Activated naive CD4-positive, alpha-beta T cell treated with anti-CD3 and anti-CD28 coated beads, Interleukin-2, amount 50 U/mL, for 72 hours (primary cell): ENCODE measurements around the gene CARNS1. TPM values are rescaled to one million over a fixed set of nuclear protein-coding genes. Genes with fewer than 3 reads are reported as not detected.
A peak's percentile ranks its signal among the peaks of the same experiment; 100 is the strongest.

Experiments used
- ATAC-seq, 2 donors: fragments of 150-1000 bp; cut with Tn5 transposase; 2 replicates each; pipeline ENCODE4 v1.10.0; 2021; ENCODE audit warnings: mild to moderate bottlenecking in 2 of 2, moderate library complexity in 2 of 2
- DNase-seq, 2 donors: peaks; one replicate each; pipeline ENCODE4 v3.0.0; 2021 to 2022; ENCODE audit warnings: low spot score in 2 of 2
- H3K27ac Mint-ChIP-seq, 2 donors: one replicate each; pipeline ENCODE4 v1.8.0; 2022; ENCODE audit warnings: mild to moderate bottlenecking in 2 of 2, mixed read lengths in 2 of 2
- H3K36me3 Mint-ChIP-seq, 2 donors: one replicate each; pipeline ENCODE4 v1.8.0; 2022; ENCODE audit warnings: mixed read lengths in 2 of 2
- H3K9me3 Mint-ChIP-seq, 2 donors: one replicate each; pipeline ENCODE4 v1.8.0; 2022; ENCODE audit warnings: mixed read lengths in 2 of 2
- total RNA-seq, 2 donors: library from RNA; stranded (reverse); gene quantifications; one replicate each; pipeline ENCODE4 v1.2.3, GENCODE V29; 2022

CARNS1 gene, protein sequence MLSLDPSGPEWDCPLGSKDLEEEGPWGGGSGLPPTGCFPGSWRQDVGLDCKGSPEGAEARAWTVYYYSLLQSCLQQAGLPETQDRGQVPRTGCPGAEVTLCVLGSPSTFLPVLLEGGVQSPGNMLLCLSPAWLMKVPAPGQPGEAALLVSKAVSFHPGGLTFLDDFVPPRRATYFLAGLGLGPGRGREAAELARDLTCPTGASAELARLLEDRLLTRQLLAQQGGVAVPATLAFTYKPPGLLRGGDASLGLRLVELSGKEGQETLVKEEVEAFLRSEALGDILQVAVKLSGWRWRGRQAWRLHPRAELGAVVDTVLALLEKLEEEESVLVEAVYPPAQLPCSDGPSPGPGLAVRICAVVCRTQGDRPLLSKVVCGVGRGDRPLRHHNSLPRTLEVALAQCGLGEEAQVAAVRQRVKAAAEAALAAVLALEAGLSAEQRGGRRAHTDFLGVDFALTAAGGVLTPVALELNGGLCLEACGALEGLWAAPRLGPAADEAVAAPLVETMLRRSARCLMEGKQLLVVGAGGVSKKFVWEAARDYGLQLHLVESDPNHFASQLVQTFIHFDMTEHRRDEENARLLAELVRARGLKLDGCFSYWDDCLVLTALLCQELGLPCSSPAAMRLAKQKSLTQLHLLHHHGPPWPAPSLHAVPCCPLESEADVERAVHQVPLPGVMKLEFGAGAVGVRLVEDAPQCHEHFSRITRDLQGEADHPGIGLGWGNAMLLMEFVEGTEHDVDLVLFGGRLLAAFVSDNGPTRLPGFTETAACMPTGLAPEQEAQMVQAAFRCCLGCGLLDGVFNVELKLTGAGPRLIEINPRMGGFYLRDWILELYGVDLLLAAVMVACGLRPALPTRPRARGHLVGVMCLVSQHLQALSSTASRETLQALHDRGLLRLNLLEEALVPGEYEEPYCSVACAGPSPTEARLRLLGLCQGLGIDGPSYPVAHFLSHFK
- total RNA-seq, result 1 to 10 TPM; 1.4 to 4.5 TPM

DNA sequence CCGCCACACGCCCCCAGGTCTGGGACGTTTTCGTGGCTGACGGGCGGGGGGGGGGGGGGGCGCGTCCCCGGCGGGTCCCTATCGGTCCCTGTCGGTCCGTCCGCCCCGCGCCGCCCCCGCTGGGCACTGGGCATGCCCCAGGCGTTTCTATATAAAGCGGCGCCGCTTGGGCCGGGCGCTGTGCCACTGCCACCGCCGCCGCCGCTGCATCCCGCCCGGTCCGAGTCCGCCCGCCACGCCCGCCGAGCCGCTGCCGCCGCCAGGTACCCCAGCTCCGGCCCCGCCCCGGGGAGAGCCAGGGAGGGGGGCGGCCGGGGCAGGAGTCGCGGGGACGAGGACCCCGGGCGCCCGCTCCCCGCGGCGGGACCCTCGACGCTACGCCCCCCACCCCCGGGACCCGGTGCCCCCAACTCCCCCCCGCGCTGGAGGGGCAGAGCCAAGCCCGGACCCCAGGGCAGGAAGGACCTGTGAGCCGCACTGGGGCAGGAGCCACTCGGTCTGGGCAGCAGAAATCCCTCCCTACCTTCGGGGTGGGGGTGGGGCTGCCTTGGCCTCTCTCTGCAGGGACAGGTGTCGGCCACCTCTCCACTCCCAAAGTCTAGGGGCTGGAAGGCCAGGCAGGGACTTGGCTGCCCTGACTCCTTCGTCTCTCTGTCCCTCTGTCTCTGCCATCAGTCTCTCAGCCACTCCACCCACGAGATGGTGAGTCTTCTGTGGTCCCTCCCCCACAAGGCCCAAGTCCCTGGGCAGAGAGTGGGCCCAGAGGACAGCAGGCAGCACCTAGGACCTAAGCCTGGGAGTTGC is at the start of gene CARNS1:
TSS of gene CARNS1 (plus strand) at position 178 of the 804 bp plus-strand sequence. CDS start at position 700, 522 bp downstream.
- Mint-ChIP-seq H3K9me3 (no peaks in the 10 kb centered on the region), H3K36me3 (no peaks in the 10 kb centered on the region), H3K27ac (peak within 1 kb of the TSS; percentile 40 to 53)
- DNase-seq (peak in 1 of 2 donors; percentile 26), ATAC-seq (peak in 1 of 2 donors; percentile 9)

DNA sequence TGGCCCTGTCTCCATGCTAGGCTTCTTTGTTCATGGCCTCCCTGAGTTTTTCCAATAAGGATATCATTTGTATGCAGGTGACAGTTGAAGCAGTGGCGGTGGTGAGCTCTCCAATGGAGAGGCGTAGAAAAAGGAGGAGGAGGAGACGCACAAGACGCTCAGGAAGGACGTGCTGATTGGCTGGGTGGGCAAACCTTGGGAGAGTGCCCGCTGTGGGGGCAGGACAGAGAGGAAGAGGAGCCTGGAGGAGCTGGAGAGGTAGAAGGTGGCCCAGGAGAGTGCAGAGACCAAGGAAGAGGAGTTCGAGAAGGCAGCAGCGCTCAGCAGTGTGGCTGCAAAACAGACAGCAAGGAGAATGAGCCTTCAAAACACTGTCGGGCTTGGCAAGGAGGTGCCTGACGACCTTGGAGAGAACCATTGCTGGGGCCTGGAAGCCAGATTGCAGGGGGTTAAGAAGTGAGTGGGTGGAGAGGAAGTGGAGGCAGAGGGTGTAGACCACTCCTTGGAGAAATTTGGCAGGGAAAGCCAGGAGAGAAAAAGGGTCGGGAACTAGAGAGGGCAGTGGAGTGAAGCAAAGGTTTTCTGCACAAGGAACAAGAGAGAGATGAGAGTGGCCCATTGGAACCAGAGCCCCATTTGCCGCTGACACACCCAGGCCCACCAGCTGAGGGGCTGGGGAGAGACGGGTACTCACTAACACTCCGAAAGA is 49.6 kb upstream of the CARNS1 start:
- no peak for ATAC-seq
- Mint-ChIP-seq H3K9me3 (no peaks in the 10 kb centered on the region), H3K27ac (no peak overlapping the region), H3K36me3 (no peaks in the 10 kb centered on the region)
- DNase-seq, result no peak

DNA sequence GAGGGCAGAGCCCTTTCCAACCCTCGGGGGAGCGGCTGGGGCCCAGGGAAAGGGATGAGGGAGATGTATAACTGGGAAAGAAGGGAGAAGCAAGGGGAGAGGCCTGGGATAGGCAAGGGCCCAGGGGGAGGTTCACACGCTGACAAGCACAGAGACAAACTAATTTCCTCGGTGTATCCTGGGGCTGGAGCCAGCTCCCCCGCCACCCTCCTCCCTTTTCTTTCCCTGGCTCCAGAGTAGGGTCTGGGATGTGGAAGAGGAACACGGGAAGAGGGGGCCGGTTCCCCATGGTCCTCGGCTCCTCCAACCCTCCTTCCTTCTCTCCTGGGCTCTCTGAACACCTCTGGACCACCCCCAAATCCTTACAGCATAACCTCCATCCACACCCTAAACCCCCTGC is 48.9 kb upstream of the CARNS1 start:
- ATAC-seq, result no peak
- Mint-ChIP-seq H3K36me3 (no peaks in the 10 kb centered on the region), H3K9me3 (no peaks in the 10 kb centered on the region), H3K27ac (no peak overlapping the region)
- DNase-seq, result no peak

DNA sequence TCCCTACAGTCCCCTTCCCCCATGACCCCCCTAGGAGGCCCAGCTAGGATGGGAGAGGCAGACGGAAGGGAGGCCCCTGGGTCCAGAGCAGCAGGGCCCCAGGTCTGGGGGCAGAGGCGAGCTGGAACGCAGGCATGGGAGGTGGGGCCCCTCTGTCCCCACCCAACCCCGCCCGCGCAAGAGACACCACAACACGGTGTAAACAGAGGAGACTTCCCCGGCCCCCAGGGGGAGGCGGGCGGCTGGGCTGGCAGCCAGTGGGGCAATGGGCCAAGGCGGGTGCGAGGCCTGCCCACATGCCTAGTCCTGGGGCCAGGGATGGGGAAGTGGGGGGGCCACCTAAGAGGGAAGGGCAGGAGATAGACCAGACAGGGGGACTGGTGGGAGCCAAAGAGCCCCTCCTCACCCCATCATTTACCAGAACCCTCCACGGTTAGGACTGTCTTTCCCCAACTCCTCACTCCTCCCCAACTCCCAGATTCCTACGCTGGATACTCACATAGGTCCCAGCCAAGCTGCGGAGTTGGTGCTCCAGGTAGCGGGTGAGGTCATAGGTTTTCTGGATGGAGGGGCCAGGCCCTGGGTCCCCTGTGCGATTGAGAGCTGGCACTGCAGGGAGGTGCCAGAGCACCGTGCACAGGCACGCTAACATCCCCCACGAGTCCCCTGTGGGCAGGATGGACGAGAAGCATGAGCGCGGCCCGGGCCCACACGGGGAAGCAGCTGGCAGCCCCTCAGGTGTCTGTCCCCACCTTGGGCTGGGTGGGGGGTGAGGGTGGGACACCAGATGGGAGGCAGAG is 48.3 kb upstream of the CARNS1 start:
- no peaks in the 10 kb centered on the region for H3K36me3 Mint-ChIP-seq
- no peak for ATAC-seq

DNA sequence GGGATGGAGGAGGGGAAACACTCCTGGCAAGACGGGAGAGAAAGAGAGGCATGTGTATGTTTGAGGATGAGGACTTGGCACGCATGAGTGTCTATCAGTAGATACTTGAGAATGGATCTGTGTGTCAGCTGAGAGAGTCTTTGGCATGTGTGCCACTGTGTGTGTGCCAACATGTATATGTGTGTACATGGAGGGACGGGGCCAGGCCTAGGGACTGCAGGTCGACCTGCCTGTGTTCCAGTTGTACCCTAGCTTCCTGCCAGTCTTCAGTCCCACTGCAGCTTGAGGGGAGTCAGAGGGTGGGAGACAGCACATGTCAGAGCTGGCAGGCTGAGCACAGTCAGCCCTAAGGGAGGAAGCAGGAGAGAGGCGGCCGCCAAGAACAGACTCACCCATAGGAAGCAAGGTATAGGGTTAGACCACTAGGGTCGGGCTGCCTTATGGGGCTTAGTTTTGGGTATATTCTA is 47.7 kb upstream of the CARNS1 start:
- DNase-seq (no peak), ATAC-seq (no peak)
- Mint-ChIP-seq H3K36me3 (no peaks in the 10 kb centered on the region), H3K27ac (no peak overlapping the region), H3K9me3 (no peaks in the 10 kb centered on the region)

More for the DNA sequence above, 48.3 kb upstream of the CARNS1 start:
- H3K27ac Mint-ChIP-seq, result no peak overlapping the region
- DNase-seq, result no peak
- H3K9me3 Mint-ChIP-seq, result no peaks in the 10 kb centered on the region

DNA sequence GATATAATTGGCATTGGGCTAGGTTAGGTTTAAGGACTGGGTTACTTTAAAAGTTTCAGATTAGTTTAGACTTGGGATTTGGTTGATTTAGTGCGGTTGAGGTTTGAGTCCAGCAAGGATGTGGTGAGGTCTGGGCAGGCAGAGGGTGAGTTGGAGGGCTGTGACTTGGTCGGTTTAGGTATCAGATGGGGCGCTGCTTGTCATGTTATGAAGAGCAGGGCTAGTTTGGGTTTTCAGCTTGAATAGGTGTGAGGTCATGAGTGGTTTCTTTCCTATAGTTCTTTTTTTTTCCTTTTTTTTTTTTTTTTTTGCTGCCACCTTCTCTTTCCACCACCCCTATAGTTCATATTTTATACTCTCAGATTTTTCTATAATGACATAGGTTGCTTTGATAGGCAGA is 46.9 kb upstream of the CARNS1 start:
- DNase-seq, result no peak
- Mint-ChIP-seq H3K36me3 (no peaks in the 10 kb centered on the region), H3K9me3 (no peaks in the 10 kb centered on the region), H3K27ac (no peak overlapping the region)
- ATAC-seq, result peak; percentile 61 to 82

DNA sequence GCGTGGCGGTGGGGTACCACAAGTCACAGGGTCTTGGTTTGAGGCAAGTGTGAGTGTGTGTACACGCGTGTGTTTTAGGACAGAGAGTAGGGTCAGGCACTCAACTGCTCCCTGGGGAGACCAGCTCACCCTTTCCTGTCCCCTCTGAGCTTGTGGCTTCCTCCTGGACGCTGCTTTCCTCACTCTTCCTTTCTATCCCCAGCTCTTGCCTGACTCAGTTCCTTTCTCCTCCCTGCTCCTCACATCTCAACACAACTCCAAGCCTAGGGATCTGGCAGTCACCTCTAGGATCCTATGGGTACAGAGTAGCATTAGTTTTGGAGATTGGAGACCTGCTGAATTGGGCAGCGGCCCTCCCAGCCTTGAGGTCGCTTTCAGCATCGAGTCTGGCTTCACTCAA is 46.2 kb upstream of the CARNS1 start:
- ATAC-seq, result no peak
- H3K27ac Mint-ChIP-seq, result no peak overlapping the region

DNA sequence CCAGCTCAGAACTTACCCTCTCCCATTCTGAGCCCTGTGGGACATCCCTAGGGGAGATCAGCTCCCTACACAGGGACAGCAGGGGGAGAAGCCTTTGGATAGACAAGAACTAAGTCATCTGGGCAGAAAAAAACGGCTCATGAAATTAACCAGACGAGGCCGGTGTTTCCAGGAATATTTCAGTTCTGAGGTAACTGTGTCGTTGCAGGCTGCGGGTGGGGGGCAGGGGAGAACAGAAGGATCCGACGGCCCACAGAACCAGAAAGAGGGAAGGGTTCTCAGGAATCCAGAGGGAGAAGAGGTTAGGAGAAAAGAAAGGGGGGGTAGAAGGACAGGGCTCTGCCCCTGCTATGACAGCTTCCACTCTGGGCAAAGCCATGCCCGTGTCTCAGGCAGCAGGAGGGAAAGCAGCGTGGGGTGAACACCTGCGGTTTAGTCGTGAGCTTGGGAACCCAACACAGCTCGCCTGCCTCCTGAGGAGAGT is 45.6 kb upstream of the CARNS1 start:
- H3K27ac Mint-ChIP-seq, result no peak overlapping the region
- DNase-seq, result no peak
- no peak for ATAC-seq
- no peaks in the 10 kb centered on the region for H3K36me3 Mint-ChIP-seq
- H3K9me3 Mint-ChIP-seq, result no peaks in the 10 kb centered on the region

More for the DNA sequence above, 46.2 kb upstream of the CARNS1 start:
- DNase-seq, result no peak
- no peaks in the 10 kb centered on the region for H3K9me3 Mint-ChIP-seq
- H3K36me3 Mint-ChIP-seq, result no peaks in the 10 kb centered on the region

DNA sequence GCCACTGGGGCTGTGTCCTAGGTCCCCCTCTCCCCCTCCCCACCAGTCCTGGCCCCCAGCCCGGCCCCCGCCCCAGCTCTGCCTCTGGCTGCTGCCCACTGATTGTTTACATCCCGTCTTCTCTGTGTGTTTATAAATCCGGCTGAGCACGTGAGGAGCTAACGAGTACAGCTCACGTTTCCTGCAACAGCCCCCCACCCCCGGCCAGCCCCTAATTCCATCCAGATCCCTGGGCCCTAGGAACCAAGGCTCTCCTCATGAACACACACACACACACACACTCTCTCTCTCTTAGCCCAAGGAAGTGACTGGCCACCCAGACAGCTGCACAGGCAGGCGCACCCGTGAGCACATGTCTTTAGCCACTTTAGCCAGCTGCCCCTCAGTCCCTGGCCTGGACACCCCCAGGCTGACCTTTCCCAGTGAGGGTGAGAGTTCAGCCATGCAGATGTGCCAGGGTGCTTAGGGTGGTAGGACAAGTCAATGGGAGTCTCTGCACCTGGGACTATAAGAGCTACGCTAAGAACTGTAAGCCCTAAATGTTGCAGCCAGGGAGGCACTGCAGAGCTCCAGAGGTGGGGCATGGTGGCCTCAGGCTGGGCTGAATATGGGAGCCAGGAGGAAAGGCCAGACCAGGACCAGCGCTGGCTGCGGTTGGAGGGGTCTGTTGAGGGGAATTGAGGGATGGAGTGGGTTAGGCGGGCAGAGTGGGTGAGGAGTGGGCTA is 45.0 kb upstream of the CARNS1 start:
- Mint-ChIP-seq H3K36me3 (no peaks in the 10 kb centered on the region), H3K9me3 (no peaks in the 10 kb centered on the region), H3K27ac (no peak overlapping the region)
- DNase-seq, result no peak
- no peak for ATAC-seq

DNA sequence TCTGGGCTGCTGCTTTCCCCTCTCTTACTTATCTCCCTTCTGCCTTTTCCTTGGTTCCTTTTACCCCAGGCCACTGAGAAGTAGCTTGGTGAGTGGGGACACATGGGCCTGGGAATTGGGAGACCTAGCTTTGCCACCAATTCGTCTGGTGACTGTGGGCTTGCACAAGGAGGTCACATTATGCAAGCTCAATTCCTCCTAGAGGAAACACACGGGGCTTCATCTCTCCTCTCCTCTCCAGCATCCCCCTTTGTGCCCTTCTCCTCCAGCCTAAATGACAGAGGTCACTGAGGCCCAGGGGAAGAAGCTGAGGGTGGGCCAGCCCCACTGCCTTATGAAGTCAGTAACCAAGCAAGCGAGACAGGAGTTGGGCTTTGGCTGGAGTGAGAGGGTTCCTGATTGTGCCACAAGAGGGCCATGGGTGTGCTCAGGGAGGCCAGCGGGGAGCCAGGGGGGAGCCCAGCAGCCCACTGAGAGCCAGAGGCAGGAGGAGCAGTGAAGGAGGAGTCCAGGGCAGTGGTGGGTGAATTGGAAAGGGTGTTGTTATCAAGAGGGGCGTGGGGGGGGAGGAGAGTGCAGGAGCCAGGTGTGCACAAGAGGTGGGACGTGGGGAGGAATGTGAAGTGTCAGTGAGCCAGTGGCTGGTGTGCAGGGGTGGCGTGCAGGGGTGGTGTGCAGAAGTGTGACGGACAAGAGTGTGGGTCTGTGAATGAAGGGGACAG is 44.1 kb upstream of the CARNS1 start:
- ATAC-seq, result peak in 1 of 2 donors; percentile 29
- DNase-seq, result no peak
- Mint-ChIP-seq H3K36me3 (no peaks in the 10 kb centered on the region), H3K9me3 (no peaks in the 10 kb centered on the region), H3K27ac (no peak overlapping the region)

DNA sequence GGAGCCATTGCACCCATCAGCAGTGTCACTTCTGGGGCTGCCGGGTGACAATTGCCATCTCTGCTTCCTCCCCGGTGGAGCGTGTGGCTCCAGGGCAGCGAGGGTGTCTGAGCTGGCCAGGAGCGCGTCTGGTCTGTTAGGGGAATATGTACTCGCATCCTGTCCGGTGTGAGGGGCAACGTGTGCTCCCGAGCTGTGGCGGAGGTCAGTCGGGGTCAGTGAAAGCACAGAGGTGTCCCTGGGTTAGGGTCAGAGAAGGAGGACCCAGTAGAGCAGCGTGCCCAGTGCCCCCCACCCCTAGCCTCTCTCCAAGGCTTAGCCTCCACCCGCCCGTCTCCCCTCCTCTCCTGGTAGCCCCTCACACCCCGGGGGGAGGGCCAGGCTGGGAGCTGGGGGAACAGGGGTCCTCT is 43.6 kb upstream of the CARNS1 start:
- Mint-ChIP-seq H3K9me3 (no peaks in the 10 kb centered on the region), H3K36me3 (no peaks in the 10 kb centered on the region), H3K27ac (no peak overlapping the region)
- no peak for DNase-seq
- no peak for ATAC-seq

DNA sequence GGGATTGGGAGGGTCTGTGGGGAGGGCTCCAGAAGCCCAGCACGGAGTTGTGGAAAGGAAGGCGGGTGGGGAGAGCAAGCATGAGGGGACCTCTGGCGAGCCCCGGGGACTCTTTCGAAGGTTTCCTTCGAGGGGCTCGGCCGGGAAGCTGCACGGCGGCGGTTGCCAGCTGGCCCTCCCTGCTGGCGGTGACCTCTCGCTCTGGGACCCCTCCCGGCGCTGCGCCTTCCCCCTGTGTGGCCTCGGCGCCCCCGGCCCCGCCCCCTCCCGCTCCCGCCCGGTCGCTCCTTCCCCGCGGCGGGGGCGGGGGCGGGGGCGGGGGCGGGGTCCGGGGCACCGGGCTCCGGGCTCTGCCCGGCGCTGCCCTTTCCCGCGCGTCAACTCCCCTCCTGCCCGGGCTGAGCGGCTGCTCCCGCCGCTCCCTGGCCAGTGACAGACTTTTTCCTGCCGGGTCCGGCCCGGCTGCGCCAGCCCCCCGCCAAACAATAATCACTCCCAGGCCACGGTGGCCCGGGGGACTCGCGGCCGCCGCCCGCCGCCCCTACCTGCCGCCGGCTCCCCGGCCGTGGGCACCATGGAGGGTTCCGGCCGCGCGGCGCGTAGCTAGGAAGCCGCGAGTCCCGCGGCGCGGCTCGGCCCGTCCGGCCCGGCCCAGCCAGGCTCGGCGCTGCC is 43.0 kb upstream of the CARNS1 start:
- no peak for ATAC-seq
- H3K9me3 Mint-ChIP-seq, result no peaks in the 10 kb centered on the region
- H3K27ac Mint-ChIP-seq, result no peak overlapping the region
- H3K36me3 Mint-ChIP-seq, result no peaks in the 10 kb centered on the region
- no peak for DNase-seq

DNA sequence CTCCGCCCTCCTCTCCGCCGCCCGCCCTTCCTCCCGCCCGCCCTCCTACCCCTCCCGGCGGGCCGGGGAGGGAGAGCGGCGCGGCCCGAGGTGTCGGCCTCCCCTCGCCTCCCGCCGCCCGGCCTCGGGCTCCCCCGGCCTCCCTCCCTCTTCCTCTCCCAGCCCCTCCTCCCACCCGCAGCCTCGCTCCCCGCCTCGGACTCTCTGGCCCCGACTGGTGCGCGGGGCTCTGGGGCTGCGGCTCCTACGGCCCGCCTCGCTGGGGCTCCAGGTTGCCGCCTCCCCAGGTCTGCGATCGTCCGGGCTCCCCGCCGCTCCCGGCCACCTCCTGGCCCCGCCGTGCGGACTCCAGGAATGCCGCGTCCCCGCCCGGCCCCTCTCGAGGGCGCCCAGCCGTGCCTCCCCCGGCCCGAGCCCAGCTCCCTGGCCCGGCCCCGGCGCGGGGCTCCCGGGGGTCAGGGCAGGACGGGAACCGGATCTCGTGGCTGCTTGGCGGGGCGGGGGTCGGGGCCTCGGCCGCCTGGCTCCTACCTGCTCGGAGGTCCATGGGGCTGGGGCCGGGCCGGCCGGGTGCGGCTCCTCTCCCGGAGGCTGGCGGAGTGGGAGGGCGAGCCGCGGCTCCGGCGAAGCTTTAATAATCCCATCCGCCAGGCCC is 42.4 kb upstream of the CARNS1 start, which contains the start of gene CLCF1:
TSS of gene CLCF1 (minus strand) at position 606 of the 655 bp plus-strand sequence. CDS start at position 547, 59 bp downstream.
- H3K9me3 Mint-ChIP-seq, result no peaks in the 10 kb centered on the region
- no peak for DNase-seq
- no peaks in the 10 kb centered on the region for H3K36me3 Mint-ChIP-seq
- peak; percentile 26 to 38 for ATAC-seq
- peak within 1 kb of the TSS in 1 of 2 donors; percentile 21 for H3K27ac Mint-ChIP-seq
